ENCODE data around the gene TMEM131L.

- TF ChIP-seq POLR2A (IDR thresholded peaks at IDR 0.05; ENCODE audit: low read depth, low read length) (no peak), POLR2AphosphoS5 (IDR thresholded peaks at IDR 0.05; ENCODE audit: low read depth, low read length) (no peak)
These were observed 45.8 kb upstream of the TMEM131L start for GRCh38 chr4:153420361-153420760.

Data from GM12892 (cell line).